GM04504 (cell line): ENCODE measurements around the gene SEPTIN8.

ENCODE experiments used
- DNase-seq: peaks from one replicate; pipeline ENCODE4 v3.0.0-alpha.2; 2012; ENCODE audit warnings: low read depth

Gene SEPTIN8

DNA sequence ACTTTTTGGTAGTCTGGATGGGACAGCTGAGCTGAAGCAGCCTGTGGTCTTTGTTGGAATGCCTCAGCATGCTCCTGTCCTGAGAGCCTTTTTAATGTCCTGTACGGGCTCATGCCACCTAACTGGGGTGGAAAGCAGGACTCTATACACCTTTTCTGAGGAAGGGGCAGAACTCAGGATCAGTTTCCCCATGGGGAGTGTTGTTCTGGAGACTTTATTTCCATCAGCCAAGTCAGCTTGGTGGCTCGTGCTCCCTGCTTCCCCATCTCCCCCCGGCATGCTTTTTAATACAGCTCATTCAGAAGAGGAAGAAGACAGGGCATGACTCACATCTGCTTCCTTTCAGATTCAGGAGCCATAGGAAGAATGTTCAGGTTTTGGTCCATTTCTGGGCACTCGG is 5.1 kb upstream of the SEPTIN8 start:
- DNase-seq, result no peak

GRCh38 chr5:132781029-132781428 is 4.0 kb upstream of the SEPTIN8 start:
- DNase-seq, result no peak

DNA sequence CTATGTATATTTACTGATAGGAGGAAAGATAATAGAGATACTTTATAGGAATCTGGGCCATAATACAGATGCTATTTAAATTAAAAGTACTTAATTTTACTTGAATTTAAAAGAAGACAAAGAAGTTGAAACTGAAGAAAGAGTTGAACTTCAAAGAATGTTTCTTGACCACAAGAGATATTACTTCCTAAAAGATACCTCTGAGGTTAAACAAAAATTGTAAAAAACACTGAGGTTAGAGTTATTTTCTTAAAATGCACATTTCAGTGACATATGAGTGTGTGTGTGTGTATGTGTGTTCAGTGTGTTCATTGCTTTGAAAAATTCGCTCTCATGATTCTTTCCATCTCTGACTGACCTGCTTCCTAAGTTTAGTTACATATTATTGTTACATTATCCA is 3.5 kb upstream of the SEPTIN8 start:
- no peak for DNase-seq

DNA sequence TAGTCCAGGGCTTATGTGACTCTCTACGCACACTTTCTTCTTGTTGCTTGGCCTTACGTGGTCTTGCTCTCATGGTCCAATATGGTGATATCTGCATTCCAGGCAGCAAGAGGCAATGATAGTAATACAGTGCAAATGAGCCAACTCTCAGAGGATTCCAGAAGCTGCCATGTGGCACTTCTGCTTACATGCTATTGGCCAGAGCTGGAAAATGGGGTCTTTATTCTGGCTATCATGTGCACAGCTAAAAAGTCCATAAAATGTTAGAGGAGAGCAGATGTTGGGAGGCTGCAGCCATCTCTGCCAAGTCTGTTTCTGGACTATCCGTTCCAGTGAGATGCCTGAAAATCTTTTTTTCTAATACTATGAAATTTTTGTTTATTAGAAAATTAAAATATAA is 2.9 kb upstream of the SEPTIN8 start:
- no peak for DNase-seq

- DNase-seq, result no peak
Observed at GRCh38 chr5:132778856-132779255, 1.8 kb upstream of the SEPTIN8 start.

DNA sequence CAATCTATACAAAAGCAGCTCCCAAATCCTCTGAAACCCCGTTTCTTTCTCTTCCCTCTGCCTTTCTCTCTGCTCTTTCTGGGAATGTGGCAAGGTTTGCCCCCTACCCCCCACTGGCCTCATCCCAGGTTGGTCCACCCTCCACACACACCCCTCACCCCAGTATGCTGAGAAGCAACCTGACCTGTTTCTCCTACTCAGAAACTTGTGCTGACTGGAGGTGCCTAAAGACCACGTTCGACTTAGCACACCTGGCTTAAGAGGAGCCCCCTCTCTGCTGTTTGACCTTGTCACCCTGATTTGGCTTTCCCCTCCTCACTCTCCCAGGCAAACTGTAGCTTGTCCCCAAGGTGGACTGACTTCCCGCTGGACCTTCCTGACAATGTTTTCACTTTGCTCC is 1.1 kb upstream of the SEPTIN8 start:
- no peak for DNase-seq

DNA sequence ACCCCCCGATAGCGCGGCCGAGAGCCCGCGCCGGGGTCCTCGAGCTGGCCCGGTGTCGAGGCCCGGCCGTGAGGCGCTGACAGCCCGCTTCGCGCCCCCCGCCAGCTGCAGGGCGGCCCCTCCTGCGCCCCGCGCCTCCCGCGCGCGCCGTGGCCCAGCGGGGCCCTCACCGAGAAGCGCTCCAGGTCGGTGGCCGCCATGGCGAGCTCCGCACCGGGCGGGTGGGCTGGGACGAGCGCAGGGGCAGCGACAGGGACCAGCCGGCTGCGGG is 166 bp downstream of the SEPTIN8 start:
- no peak for DNase-seq

- DNase-seq, result no peak
Observed at GRCh38 chr5:132776131-132776937, 705 bp downstream of the SEPTIN8 start.

GRCh38 chr5:132775476-132775961 is 1.5 kb downstream of the SEPTIN8 start:
- no peak for DNase-seq

- no peak for DNase-seq
Observed at GRCh38 chr5:132774896-132775295, 2.1 kb downstream of the SEPTIN8 start.

- no peak for DNase-seq
Observed at GRCh38 chr5:132774406-132774805, 2.6 kb downstream of the SEPTIN8 start.

DNA sequence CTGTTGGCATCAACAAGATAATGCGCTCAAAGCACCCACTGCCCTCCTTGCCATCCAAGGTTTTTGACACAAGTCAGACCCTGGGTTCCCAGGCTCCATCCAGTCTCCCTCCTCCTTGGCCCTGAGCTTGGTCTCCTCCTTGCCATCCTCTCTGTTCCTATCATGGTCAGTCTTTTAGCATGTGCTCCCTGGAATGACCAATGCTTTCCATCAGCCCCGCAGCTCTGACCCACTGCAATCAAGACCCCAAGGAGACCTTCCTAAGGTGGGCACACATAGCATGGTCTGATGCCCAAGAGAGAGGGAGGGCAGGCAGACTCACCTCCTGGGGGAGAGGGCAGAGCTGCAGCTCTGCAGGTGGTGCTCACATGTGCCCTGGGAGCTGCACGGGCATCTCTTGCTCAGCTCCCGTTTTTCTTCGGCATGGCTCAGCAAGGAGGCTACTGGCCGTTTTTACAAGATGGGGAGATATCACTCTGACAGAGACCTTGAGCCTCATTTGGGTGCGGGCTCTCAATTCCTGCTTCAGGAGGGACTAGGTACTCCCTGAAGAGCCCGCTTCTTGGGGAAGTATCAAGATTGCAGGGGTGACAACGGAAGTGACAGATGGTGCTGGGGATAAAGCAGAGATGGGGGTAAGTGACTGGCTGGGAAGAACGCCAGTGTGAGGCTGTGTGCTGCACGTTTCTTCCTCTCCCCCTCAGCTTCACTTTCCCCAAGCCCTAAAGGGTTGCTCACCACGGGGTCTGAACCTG is 3.3 kb downstream of the SEPTIN8 start:
- no peak for DNase-seq

DNA sequence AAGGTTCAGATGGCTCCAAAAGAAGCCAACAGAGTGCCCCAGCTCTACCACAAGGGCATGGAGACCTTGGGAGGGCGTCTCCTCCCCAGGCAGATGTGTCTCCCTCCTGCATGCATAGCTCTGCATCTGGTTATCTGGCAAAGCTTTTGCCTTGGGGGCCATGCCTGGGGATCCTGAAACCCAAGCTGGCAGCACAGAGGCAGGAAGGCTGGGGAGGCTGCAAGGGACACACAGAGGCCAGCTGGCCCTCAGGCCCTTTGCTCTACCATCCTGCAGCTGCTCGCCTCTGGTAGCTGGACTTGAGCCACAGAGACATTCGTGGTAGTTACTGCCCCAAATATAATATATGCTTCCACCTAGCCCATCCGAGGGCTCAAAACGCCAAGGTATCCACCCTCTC is 3.9 kb downstream of the SEPTIN8 start:
- no peak for DNase-seq

DNA sequence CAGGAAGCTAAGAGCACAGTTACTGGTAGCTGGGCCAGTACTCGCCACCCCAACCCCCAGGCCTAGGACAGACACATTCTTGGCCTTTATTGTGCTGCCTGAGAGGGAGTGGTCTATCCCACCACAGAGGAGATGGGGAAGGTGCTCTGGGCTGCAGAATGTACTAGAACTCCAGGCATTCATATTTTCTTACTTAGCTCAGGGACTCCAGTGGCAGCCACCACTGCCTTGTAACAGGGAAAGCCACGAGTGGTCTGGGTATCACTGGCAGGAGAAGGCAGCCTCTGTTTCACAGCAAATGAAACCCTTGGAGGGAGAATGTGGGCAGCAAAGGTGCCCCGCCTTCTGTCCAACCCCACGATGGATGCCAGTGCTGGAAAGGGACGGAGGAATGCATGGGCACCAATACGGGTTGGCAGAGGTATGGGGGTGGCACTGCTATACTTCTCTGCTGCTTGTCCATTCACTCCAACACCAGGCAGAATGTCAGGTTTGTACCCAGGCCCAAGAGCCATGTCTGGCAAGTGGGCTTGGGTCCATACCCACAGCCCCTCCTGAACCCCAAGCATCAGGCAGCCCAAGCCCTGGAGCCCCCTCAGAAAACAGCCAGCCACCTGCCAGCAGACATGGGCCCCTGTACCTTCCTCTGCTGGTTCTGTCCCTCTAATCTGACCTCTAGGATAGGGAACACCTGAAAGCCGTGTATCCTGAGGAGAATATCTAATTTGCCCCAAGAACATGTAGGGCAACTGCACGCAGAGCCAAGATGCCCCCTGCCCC is 4.6 kb downstream of the SEPTIN8 start:
- DNase-seq, result no peak

GRCh38 chr5:132771503-132771998 is 5.5 kb downstream of the SEPTIN8 start:
- peak; percentile 54 for DNase-seq

DNA sequence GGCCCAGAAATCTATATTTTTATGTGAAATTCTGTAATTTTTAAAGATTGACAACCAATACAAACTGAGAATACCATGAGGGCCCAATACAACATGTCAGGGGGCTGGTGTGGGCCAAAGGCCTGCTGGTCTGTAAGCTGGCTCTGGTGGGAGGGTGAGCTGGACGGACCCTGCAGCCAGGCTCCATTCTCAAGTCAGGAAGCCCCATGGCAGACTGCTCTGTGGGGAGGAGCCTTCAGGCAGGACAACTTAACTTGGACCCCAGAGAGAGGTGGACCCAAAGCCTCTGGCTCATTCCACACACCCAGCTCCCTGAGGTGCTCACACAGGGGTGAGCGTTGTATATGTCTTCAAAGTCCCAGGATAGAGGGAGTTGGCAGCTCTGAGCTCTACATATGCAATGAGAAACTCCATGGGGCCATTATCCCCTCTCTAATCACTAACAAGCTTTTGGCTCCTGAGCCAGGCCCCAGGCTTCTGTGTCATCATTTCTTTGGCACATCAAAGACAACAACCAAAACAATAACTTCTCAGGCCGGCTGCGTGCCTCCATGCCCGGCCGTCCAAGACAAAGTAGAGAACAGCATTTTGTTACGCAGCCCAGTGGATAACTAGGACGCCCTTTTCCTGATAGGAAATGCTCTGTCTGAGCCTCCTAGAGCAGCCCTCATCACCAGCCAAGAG is 6.4 kb downstream of the SEPTIN8 start:
- DNase-seq, result no peak

DNA sequence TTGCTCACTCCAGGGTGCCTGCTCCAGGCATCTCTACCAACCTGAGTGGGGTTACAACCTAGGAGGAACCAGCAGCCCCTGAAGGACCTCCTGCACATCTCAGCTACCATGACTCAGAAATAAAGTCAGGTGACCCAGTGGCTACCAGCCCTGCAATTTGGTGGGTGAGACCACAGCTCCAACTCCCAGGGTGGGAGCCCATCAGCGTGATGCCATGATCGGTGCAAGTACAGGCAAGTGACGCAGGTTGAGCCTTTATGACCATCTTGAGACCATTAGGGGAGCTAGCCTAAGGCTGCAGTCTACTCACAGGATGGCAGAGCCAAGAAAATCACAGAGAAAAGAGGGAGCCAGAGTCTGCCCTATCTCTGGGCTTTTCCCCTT is 8.6 kb downstream of the SEPTIN8 start:
- no peak for DNase-seq

DNA sequence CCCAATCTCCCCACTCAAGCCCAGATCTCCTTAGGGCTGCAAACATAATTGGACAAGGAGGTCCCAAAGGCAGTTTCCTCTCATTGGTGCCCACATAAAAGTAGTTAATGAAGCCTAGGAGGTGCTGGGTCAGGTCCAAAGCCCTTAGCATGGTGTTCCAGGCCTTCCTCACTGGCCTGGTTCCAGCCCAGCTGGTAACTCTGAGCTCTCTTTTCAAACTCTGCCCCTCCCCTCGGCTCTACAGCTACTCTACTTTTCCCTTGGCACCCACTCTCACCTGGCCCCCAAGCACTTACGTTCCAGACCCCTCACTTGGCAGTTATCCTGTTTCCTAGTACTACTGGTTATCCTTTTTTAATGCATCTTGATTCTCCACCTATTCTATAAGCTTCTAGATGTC is 9.9 kb downstream of the SEPTIN8 start:
- no peak for DNase-seq

DNA sequence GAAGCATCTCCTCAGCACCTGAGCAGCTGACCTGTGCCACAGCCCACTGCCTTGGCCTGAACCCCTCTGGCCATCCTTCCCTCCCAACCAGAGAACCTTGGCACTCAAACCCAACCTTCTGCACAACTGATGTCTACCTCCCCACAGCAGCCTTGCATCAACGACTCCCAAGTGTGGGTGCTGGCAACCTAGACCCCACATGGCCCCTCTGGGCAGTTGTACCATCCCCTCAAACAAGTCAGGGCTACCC is 10.3 kb downstream of the SEPTIN8 start:
- no peak for DNase-seq

GRCh38 chr5:132766020-132766805 is 10.8 kb downstream of the SEPTIN8 start:
- DNase-seq, result no peak

GRCh38 chr5:132765311-132766019 is 11.6 kb downstream of the SEPTIN8 start:
- no peak for DNase-seq
